Inflammatory macrophage treated with lipopolysaccharide for 4 hours (primary cell): ENCODE results near the gene BICRA.
"Not testable (repeated sequence)": the region's sequence is repeated elsewhere in the genome, so short reads cannot be mapped to it uniquely, and the experiment has no call there.

Experiments
- DNase-seq: peaks from one replicate; pipeline ENCODE4 v3.0.0-alpha.2; 2020

BICRA gene

GRCh38 chr19:47608969-47609905 lies at the start of gene BICRA:
Gene BICRA (plus strand): TSS chr19:47609134. CDS start chr19:47673575, 64,441 bp downstream.
- DNase-seq: peak; percentile 78

GRCh38 chr19:47560999-47561398 lies 47.9 kb upstream of the BICRA start:
- no peak for DNase-seq

GRCh38 chr19:47561440-47562057 lies 47.4 kb upstream of the BICRA start:
- DNase-seq: no peak

- no peak for DNase-seq
Measured at GRCh38 chr19:47564081-47564480, 44.9 kb upstream of the BICRA start.

GRCh38 chr19:47569331-47569730 lies 39.6 kb upstream of the BICRA start:
- DNase-seq: no peak

- no peak for DNase-seq
Measured at GRCh38 chr19:47572635-47573034, 36.3 kb upstream of the BICRA start.

- peak; percentile 41 for DNase-seq
Measured at GRCh38 chr19:47573071-47574026, 35.6 kb upstream of the BICRA start, which contains the start of gene ZNF541. Gene ZNF541 (minus strand): TSS chr19:47573148. CDS start chr19:47555856, 17,292 bp downstream.

- DNase-seq: no peak
Measured at GRCh38 chr19:47580397-47580796, 28.5 kb upstream of the BICRA start.

- no peak for DNase-seq
Measured at GRCh38 chr19:47581605-47582319, 27.2 kb upstream of the BICRA start.

GRCh38 chr19:47582320-47582909 lies 26.5 kb upstream of the BICRA start:
- DNase-seq: no peak

GRCh38 chr19:47583161-47583560 lies 25.8 kb upstream of the BICRA start:
- DNase-seq: not testable (repeated sequence)

- no peak for DNase-seq
Measured at GRCh38 chr19:47587295-47587694, 21.6 kb upstream of the BICRA start.

- no peak for DNase-seq
Measured at GRCh38 chr19:47589824-47590223, 19.1 kb upstream of the BICRA start.

GRCh38 chr19:47593860-47594259 lies 15.1 kb upstream of the BICRA start:
- no peak for DNase-seq

- peak; percentile 64 for DNase-seq
Measured at GRCh38 chr19:47595944-47596343, 13.0 kb upstream of the BICRA start.

- DNase-seq: peak; percentile 67
Measured at GRCh38 chr19:47598407-47599349, 10.3 kb upstream of the BICRA start.

GRCh38 chr19:47599671-47600245 lies 9.2 kb upstream of the BICRA start:
- not testable (repeated sequence) for DNase-seq

- peak; percentile 99 for DNase-seq
Measured at GRCh38 chr19:47600246-47601179, 8.4 kb upstream of the BICRA start.
